Measurements from ENCODE around the gene UGGT1.
"Not testable (repeated sequence)": the region's sequence is repeated elsewhere in the genome, so short reads cannot be mapped to it uniquely, and the experiment has no call there.

The UGGT1 gene

DNA sequence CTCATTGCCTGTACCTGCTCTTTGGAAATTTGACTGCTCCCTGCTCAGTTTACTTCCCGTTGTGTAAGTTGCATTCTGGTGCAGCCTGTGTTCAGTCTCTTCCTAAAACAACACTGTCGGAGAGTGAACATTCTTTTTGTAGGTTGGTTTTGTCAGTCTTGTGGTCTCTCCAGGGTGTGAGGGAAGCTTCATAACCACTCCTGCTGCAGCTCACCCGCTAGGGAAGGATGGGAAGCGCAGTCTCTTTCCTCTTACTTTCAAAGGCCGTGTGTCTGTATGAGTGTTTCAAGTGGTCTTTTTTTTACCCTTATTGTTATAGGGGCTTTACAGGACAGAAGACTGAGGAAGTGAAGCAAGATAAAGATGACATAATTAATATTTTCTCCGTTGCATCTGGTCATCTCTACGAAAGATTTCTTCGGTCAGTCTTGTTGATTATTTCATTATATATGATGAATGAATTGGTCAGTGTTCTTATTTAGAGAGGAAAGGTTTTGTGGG lies 87.2 kb downstream of the UGGT1 start:
- DNase-seq, result no peak

- no peak for DNase-seq
Measured at GRCh38 chr2:128178650-128179460, 87.9 kb downstream of the UGGT1 start.

DNA sequence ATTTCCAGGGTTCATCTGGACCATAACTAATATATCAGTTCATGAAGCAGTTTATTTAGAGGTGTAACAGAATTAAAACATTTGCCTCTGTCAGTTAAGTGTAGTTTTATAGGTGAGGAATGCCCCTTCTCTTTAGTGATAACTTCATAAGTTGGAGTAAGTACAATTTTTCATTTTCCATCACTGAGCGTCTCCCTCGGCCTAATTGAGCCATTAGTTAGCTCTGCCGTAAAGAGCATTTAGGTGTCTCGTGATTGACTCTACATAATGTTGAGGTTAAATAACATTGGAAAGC lies 88.4 kb downstream of the UGGT1 start:
- DNase-seq, result no peak

- DNase-seq, result no peak
Measured at GRCh38 chr2:128180031-128180430, 89.0 kb downstream of the UGGT1 start.

DNA sequence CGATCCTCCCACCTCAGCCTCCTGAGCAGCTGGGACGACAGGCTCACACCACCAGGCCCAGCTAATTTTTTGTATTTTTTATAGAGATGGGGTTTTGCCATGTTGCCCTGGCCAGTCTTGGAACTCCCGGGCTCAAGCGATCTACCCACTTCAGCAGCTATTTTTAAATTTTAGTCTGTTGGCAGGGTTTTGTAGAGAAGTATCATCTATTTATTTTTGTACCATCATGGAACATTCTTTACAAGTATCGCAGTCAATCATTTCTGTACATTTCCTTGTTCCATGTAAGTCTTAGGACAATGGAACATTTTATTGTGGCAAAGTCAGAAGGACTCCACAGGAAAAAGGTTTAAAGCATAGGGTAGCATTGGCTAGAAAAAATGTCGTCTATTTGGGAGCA lies 94.6 kb downstream of the UGGT1 start:
- DNase-seq, result no peak

GRCh38 chr2:128187032-128187654 lies 96.1 kb downstream of the UGGT1 start:
- DNase-seq, result no peak

GRCh38 chr2:128195435-128195984 lies 104.5 kb downstream of the UGGT1 start:
- DNase-seq, result no peak

DNA sequence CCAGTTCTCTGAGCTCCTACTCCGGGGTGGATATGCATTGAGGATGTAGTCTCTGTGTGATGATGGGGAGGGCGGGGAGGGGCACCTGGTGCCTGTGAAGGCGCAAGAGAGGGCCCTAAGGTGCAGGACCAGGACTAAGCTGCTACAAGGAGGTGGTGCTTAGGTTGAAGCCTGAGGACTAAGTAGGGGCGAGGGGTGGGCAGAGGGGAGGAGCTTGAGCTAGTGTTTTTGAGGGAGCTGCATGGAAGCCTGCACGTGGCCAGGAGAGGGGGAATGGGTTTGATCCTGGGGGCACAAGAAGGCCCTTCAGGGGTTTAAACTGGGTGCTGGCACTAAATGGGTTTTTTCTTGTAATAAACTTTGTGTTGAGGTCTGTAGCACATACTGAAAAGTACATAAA lies 105.0 kb downstream of the UGGT1 start:
- no peak for DNase-seq

- DNase-seq, result peak; percentile 25
Measured at GRCh38 chr2:128196471-128196931, 105.5 kb downstream of the UGGT1 start.

DNA sequence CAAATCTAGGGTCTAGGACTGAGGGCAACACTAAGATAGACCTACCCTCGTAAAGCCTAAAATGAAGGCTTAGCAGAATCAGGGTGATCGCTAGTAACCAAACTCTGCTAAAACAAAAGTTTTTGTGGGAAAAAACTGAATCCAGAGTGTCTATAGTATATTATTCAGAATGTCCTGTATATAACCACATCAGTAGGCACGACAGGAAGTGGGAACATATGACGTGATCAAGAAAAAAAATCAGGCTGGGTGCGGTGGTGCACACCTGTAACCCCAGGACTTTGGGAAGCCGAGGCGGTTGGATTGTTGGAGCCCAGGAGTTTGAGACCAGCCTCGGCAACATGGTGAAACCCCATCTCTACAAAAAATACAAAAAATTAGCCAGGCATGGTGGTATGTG lies 106.1 kb downstream of the UGGT1 start:
- DNase-seq, result no peak

GRCh38 chr2:128198656-128199055 lies 107.7 kb downstream of the UGGT1 start:
- DNase-seq, result no peak

- no peak for DNase-seq
Measured at GRCh38 chr2:128199141-128199540, 108.1 kb downstream of the UGGT1 start.

DNA sequence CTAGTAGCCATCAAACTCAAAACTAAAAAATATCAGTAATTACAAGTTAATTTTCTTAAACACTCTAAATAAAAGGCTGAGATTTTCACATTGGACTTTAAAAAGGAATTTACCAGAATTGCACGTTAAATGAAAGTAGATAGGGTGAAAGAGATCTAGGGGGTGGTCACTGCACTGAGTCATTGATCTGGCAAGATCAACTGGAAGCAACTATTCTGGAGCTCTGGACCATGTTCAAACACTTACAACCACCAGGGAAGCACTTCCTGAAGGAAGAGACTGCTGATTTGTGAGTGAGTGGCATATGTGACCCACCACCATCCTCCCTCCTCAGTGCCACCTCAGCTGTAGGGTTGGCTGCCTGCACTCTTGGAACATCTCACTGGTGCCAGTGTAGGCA lies 111.8 kb downstream of the UGGT1 start:
- no peak for DNase-seq

DNA sequence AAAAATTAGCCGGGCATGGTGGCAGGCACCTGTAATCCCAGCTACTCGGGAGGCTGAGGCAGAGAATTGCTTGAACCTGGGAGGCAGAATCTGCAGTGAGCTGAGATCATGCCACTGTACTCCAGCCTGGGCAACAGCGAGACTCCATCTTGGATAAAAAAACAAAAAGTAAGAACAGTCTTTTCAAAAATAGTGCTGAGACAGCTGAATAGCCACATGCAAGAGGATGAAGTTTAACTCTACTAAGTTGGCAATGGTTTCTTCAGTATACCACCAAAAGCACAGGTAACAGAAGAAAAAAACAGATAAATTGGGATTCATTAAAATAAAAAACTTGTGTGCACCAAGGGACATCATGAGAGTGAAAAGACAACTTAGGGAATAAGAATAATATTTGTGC lies 115.2 kb downstream of the UGGT1 start:
- no peak for DNase-seq

- DNase-seq, result no peak
Measured at GRCh38 chr2:128208023-128208422, 117.0 kb downstream of the UGGT1 start.

- DNase-seq, result not testable (repeated sequence)
Measured at GRCh38 chr2:128208631-128209324, 117.8 kb downstream of the UGGT1 start.

DNA sequence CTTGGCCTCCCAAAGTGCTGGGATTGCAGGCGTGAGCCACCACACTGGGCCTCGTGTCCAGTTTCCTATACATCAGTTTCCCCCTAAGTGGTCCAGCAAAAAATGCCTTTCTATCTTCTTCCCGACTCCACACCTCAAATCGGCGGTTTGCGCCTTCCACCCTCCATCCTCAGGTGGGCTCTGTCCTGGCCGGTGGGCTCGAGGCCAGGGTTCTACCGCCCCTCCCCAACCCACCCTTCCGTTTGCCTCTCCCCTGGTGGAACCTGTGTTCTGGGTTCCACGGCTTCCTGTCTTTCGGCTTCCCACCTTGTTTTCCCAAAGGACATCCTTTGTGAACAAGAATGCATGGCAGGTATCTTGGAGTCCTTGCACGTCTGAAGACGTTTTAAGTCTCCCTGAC lies 123.3 kb downstream of the UGGT1 start:
- DNase-seq, result no peak

- DNase-seq, result no peak
Measured at GRCh38 chr2:128214866-128215460, 124.0 kb downstream of the UGGT1 start.

- DNase-seq, result no peak
Measured at GRCh38 chr2:128215897-128216642, 125.1 kb downstream of the UGGT1 start.

DNA sequence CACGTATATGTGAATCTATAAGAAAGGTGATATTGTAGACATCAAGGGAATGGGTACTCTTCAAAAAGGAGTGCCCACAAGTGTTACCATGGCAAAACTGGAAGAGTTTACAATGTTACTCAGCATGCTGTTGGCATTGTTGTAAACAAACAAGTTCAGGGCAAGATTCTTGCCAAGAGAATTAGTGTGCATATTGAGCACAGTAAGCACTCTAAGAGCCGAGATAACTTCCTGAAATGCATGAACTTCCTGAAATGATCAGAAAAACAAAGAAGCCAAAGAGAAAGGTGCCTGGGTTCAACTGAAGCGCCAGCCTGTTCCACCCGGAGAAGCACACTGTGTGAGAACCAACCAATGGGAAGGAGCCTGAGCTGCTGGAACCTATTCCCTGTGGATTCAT lies 126.7 kb downstream of the UGGT1 start:
- DNase-seq, result no peak

DNA sequence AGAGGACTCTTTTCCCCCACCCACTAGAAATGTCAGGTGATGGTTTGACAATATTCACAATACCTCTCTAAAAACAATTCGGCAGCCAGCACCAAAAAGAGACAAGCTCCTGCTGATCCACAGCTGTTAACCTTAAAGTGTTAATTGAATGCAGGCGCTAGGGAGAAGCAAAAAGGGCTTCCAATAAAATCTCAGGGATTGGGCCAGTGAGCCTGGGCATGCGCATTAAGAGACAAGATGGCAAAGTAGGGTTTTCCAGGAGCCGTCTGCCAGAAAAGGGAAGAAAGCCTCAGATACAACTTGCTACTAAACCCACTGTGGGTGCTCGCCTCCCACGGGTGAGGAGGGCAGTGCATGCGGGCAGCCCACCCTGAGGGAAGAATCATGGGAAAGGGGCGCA lies 128.9 kb downstream of the UGGT1 start:
- no peak for DNase-seq

DNA sequence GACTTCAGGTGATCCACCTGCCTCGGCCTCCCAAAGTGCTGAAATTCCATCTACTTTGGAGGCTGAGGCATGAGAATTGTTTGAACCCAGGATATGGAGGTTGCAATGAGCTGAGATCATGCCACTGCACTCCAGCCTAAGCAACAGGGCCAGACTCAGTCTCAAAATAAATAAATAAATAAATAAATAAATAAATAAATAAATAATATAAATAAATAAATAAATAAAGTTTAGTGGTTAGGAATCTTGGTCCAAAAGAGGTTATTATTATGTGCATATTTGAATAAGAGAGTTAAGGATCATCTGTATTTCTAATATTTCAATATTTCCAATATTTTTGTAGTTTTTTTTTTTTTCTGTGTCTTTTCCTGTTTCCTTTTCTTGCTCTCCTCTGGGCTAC lies 136.9 kb downstream of the UGGT1 start:
- no peak for DNase-seq

DNA sequence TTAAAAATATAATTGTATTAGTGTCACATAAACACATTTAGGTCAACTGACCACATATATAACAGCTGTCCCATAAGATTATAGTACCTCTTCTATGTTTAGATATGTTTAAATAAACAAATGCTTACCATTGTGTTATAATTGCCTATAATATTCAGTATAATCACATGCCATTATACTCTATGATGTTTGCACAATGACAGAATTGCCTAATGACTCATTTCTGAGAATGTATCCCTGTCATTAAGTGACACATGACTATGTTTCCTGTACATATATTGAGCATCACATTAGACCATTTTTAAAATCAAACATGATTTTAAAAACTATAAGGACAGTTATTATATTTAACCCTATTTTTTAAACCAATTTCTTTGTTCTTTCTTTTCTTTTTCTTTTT lies 137.9 kb downstream of the UGGT1 start:
- DNase-seq, result peak; percentile 43

Data from NCI-H2029 (cell line).